T47D (cell line): ENCODE data around the gene KRT17.
"Not testable (repeated sequence)": the region's sequence is repeated elsewhere in the genome, so short reads cannot be mapped to it uniquely, and the experiment has no call there.

ENCODE experiments used
- DNase-seq, 2 experiments: peaks; one replicate each; pipeline versions ENCODE4 v3.0.0 to v3.0.0-alpha.2; 2011 to 2012; ENCODE audit warnings: low read depth in 1 of 2, low spot score in 1 of 2
- JUND ChIP-seq: IDR thresholded peaks from 2 replicates; pipeline ENCODE4 v1.6.1; 2012; ENCODE audit warnings: low read depth
- in situ Hi-C: cut with HindIII; loops from 2 replicates; pipeline ENCODE4 v1.10.0; 2016; ENCODE audit warnings: low sequenced_read_pairs, low pct_unique_long_range_greater_than_20kb

KRT17 gene

GRCh38 chr17:41636652-41637051 lies 12.3 kb upstream of the KRT17 start:
- in situ Hi-C loops: no loop called here
- no peak for TF ChIP-seq JUND
- no peak for DNase-seq

DNA sequence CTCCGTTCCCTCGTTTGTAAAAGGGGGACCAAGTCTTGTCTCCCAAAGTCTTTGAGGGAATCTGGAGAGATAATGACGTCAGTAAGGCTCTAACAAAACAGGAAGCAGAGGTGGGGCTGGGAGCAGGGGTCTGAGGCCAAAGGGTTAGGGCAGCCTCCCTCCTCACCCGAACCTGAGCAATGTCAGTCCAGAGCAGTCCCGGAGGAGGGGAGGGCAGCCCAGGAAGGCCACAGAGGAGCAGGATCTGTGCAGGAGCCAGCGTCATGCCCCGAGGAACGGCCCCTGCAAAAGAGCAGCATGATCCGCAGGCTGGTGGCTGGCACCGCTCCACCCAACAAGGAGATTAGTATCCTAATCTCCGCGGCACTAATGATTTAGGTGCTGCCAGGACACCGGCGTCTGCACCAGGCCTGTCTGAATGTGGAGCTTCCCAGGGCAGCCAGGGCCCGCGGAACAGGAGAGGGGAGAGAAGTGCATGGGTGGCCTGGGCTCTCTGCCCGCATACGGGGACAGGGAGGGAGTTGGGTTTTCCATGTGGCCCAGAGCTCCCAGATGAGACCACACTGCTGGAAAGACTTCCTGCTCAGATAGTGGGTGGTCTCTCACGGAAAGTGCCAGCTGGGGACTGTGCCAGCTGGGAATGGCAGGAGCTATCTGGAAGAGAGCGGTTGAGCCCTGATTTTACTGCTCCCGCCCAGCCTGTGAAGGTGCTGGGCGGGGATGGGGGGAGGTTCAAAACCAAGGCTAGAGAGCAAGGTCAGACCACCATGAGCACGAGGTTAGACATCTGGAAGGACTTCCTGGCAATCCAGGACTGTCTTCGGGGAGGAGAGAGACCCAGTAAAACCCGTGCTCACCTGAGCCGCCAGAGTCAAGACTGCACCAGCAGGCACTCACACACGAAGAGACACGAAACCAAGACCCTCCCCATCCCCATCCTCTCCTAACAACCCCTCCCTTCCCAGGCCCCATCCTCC lies 11.0 kb upstream of the KRT17 start:
- in situ Hi-C loops: no loop called here
- TF ChIP-seq JUND: no peak
- DNase-seq: no peak

- TF ChIP-seq JUND: no peak
- in situ Hi-C loops: no loop called here
- no peak for DNase-seq
Measured at GRCh38 chr17:41634639-41635038, 10.3 kb upstream of the KRT17 start.

DNA sequence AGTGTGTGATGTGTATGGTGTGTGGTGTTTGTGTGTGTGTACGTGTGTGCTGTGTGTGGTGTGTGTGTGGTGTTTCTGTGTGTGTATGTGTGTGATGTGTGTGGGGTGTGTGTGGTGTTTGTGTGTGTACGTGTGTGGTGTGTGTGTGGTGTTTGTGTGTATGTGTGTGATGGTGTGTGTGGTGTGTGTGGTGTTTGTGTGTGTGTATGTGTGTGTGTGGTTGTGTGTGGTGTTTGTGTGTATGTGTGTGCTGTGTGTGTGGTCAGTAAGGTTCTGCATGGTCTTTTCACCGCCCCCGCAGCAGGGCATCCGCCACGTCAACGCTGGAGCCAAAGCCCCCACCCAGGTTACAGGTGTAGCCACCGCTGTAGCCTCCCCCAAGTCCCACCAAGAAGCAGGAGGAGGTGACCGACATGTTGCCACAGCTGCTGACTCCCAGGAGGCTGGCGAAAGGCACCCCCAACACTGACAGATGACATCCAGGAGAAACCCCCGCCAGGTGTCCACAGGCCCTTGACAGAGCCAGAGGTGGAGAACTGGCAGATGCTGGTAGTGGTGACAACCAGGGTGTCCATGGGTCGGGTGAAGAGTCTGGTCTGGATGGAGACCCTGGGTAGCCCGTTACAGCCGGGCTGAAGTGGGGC lies 9.3 kb upstream of the KRT17 start:
- in situ Hi-C loops: no loop called here
- DNase-seq: no peak
- no peak for TF ChIP-seq JUND

DNA sequence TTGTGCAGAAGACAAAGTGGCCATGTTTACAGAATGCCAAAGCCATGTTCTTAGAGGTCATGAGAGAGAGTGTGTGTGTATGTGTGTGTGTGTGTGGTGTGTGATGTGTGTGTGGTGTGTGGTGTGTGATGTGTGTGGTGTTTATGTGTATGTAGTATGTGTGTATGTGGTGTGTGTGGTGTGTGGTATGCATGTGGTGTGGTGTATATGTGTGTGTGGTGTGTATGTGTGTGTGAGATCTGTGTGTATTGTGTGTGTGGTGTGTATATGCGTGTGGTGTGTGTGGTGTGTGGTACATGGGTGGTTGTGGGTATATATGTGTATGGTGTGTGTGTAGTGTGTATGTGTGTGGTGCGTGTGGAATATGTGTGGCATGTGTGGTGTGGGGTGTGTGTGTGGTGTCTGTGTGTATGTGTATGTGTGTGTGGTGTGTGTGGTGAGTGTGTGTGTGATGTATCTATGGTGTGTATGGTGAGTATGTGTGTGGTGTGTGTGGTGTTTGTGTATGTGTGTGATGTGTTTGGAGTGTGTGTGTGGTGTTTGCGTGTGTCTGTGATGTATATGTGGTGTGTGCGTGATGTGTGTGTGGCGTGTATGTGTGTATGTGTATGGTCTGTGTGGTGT lies 8.2 kb upstream of the KRT17 start:
- no peak for DNase-seq
- in situ Hi-C loops: no loop called here
- TF ChIP-seq JUND: no peak

- TF ChIP-seq JUND: no peak
- DNase-seq: no peak
- in situ Hi-C loops: no loop called here
Measured at GRCh38 chr17:41631898-41632285, 7.5 kb upstream of the KRT17 start.

DNA sequence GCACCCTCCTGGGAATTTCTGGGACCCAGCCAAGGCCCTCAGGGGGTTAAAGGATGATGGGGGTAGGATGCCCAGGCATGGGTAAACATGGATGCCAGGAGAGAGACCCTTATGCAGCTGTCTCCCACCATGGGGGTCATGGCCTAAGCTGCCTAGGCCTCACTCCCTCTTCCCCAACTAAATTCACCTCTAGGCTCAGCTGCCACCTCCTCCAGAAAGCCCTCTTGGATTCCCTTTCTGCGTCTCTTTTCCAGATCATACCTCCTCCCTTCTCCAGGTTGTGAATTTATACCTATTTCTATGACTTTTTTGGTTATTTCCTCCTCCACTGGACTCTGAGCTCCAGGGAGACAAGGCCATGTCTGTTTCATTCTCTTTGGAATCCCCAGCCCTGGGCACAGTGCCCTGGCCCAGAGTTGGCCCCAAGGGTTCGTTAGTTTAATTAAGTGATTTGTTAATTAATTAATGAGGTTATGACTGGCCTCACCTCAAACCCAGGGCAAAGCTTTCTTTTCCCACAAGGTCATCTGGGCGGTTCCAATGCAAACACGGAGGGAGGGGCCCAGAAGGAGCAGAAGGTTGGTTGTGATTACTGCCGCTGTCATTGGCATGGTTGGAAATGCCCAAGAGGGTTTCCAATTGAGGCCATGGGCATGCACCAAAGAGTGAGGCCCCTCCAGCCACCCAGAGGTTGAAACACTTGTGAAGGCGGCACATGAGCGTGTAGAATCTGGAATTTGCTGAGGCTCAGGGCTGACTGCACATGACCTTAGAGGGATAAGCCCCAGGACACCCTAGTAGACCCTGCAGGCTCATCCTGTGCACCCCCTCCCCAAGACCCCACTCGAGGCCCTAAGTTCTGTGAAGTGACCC lies 6.9 kb upstream of the KRT17 start:
- no peak for TF ChIP-seq JUND
- DNase-seq: no peak
- in situ Hi-C loops: no loop called here

DNA sequence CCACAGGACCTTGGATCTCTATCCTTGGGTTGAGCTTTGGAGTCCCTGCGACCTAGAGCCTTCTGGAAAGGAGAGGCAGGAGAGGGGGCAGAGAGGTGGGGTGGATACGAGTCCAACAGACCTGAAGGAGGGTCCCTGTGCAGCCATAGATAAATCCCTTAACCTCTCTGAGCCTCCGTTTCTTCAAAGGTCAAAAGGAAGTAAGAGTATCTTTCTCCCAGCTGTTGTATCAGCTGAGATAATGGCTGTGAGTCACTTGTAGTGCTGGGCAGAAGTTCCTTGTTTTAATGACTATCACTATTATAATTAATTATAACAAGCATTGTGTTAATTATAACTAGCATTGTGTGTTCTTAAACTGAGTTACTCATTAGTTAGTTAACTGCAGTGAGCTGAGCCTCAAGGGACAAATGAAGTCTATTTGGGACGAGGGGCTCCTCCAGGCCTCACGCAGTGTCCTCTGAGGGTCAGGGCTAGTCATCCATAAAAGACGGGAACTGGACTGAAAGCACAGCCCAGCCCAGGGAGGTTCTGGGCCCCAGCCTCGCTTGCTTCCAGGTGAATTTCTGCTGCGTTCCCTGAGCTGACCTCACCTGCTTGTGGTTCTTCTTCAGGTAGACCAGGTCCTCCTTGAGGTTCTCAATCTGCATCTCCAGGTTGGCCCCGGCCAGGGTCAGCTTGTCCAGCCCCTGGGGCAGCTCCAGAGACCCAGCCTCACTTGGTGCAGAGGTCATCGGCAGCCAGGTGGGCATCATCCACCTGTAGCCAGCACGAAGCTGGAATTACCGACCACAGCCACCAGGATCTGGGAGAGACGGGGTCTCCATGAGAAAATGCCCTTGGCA lies 5.7 kb upstream of the KRT17 start:
- no peak for DNase-seq
- in situ Hi-C loops: no loop called here
- no peak for TF ChIP-seq JUND

- in situ Hi-C loops: no loop called here
- no peak for DNase-seq
Measured at GRCh38 chr17:41629316-41629715, 4.9 kb upstream of the KRT17 start.

DNA sequence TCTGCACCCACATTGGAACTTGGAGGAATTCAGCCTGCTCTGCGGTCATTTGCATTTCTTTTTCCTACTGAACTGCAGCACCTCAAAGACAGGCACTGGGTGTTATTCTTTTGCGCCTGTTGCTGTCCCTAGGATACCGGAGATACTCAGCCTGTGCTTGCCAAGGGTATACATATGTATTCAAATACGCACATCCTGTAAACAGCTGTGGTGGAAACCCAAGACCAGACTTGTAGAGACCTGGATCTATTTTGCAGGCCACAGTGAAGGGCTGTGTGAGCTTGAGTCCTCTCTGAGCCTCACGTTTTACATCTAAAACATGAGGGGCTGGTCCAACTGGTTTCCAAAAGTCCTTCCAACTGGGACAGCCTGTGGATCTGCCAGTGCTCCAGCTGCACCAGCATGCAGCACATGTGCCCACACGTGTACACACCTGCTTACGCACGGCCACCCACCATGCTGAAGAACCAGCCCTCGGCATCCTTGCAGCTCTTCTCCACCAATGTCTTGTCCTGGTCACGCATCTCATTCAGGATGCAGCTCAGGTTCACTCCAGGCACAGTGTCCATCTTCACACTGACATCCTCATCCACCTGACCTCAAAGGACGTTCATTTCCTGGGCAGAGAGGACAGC lies 4.4 kb upstream of the KRT17 start:
- DNase-seq, in situ Hi-C loops: not testable (repeated sequence)

More at GRCh38 chr17:41629316-41629715, 4.9 kb upstream of the KRT17 start:
- no peak for TF ChIP-seq JUND

GRCh38 chr17:41628073-41628370 lies 3.6 kb upstream of the KRT17 start:
- DNase-seq, in situ Hi-C loops: not testable (repeated sequence)
